GM20431 (cell line): Measurements from ENCODE around the gene ZFP69.

Source experiments
- in situ Hi-C: fragments of 300-500 bp; cut with MseI, MboI; formaldehyde crosslinking; loops from one replicate; pipeline ENCODE4 v1.15.0; 2020; ENCODE audit warnings: low sequenced_read_pairs; ENCODE audit not compliant: unreplicated experiment

Gene ZFP69

DNA sequence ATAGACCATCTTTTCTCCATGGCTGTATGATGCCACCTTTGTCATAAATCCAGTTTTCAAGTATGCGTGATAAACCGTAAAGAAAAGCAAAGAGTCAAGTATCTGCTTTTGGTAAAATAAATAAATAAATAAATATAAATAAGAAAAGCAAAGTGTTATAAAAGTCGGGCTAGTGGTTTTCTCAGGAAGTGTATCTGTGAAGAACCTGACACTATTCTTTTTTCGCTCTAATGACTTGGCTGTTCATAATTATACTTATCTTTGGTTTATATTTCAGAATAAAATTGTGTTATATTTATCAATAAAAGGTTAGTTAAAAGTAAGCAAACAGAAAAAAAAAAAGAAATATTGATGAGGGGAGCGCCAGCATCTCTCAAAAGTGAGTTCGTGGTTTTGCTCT lies 30.9 kb downstream of the ZFP69 start:
- in situ Hi-C loops, result no loop called here

DNA sequence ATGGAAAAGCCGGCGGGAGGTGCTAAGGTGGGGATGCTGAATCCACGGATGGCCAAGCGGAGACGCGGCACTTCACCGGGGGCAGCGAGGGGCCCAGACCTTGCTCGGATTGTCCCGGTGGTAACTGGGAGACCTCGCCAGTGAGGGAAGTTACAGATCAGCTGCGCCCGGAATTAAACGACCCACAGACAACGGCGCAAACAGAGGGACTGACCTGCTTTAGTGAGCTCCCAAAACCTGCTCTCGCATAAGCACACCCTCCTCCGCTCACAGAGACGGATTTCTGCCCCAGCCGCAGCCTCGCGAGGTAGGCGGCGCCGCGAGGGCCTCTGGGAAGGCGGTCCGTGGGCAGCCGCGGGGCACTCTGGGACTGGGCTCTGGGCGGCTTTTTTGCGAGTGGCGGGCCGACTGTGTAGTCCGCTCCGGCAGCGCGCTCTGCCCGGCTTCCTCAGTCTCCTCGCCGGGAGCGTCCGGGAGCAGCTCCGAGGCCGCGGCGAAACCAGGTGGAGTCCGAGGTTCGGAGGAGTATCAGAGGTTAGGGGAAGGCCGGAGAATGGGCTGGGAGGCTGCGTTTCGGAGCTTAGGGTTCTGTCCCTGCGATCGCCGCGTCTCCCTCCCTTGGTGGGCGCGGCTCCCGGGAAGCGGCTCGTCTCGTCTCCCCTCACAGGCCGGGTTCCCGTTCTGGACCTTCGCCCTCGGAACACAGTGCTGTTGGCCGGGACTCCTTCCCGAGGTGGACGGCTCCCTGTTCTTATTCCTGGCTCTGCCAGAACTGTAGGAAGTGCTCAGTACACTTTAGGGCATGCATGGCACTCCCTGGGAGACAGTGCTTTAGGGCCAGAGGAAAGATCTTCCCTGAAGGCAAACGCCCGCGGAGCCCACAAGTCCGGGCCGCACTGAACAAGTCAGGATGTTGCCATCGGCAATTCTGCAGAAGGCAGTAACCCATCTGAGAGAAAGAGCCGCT lies 31.6 kb downstream of the ZFP69 start, which contains the start of gene EXO5:
Gene EXO5, plus strand, starts transcription at position 393 of the 967 bp plus-strand sequence. CDS start 5,778 bp downstream, outside the sequence.
- in situ Hi-C loops, result no loop called here

DNA sequence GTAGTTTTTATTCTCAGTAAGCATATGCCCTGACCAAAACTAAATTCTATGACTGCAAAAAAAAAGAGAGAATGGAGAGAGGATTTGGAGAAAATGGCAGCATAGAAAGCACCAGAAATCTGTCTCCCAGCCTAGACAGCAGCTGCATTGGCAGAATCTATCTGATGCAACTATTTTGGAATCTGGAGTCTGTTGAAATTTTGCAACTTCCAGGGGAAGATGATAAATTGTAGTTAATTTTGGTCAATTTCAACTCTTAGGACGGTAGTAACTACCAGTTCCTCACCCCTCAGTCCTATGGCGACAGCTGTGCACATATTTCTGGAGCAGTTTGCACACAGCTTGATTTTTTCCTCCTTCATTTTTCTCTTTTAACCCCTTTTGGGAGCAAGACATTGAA lies 42.4 kb downstream of the ZFP69 start:
- in situ Hi-C loops, result no loop called here

DNA sequence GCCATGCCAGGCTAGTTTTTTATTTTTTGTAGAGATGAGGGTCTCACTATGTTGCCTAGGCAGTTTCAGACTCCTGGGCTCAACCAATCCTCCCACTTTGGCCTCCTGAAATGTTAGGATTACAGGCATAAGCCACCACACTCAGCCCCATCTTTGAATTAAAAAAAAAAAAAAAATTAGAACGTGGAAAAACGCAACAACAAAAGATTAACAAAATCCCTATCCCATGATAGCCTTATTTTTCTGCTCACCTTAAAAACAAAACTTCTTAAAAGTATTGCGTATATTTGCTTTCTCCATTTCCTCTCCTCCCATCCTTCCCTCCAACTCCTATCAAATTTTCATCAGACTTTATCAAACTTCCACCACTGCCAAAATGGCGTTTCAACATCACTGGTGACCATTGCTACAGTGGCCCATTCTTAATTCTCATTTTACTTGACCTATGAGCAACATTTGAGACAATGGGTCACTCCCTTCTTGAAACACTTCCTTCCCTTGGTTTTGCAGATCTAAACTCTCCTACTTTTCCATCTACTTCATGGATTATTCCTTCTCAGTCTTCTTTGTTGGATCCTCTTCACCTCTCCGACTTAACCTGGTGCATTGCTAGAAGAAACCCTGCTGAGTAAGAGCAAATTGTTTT lies 53.8 kb downstream of the ZFP69 start:
- in situ Hi-C loops, result no loop called here

DNA sequence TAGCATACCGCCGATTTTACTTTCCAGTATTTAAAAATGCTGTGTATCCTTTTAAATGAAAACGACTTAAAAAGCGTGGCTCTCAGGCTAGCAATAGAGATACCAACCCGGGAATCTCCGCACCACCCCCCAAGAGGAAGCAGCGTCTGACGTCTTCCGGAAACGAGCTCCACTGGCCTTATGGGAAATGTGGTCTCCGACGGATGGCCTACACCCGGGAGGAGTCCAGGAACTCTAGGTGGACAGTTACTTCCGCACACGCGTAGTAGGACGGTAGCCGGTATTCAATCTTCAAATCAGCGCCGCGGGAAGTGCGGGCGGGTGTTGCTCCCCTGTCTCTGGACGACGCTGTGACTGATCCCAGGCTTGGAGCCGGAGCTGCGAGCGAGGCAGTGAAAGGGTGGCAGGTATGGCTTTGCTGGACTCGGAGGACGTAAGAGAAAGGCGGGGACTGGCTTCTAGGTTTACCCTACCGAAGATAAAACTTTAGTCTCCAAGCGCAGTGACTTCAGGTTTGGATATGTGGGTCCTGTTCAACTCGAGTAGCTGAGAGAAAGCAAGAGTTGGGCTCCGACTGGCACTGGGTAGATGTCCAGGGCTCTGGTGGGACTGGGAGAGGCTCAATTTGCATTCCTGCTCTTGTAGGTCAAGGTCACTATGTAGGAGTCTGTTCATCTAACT lies 54.4 kb downstream of the ZFP69 start, which contains the start of gene ZNF684:
Gene ZNF684, plus strand, starts transcription at position 257 of the 681 bp plus-strand sequence. CDS start 1,530 bp downstream, outside the sequence.
- in situ Hi-C loops, result no loop called here

DNA sequence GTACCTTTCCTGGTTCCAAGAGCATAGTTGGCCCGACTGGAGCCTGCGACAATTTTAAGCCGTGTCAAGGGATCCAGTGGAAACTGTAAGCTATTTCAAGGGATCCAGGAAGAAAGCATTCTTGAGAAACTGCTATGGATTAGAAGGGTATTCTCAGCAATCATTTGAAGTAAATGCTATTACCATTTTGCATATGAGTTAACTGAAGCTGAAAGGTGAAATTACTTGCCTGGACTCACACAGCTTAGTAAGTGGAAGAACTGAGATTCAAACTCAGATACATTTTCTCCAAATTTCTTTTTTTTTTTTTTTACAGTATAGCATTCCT lies 54.9 kb downstream of the ZFP69 start:
- in situ Hi-C loops, result no loop called here

DNA sequence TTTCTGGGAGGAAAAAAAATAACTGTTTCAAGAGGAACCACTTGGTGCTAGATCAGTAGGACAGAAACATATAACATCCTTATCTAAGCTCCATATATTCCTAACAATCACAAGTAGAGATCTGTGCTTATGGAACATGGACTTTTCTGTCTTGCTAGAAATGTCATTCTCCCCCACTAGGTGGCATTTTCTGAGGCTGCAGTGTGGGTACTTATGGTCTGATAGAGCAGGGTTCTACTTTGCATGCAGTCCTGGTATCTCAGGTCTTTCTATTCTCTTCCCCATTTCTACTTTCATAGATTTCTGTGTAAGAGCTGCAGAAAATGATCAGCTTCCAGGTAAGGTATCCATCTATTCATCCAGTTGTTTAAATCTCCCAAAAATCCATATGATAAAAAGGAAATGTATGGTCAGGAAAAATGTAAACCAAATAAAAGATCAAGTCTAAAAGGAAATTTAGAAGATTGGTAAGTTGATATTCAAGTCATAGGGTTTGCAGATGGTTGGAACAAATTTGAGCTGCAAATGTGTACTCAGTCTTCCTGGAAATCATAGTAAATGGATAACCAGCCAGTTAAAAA lies 55.8 kb downstream of the ZFP69 start:
- in situ Hi-C loops, result no loop called here

DNA sequence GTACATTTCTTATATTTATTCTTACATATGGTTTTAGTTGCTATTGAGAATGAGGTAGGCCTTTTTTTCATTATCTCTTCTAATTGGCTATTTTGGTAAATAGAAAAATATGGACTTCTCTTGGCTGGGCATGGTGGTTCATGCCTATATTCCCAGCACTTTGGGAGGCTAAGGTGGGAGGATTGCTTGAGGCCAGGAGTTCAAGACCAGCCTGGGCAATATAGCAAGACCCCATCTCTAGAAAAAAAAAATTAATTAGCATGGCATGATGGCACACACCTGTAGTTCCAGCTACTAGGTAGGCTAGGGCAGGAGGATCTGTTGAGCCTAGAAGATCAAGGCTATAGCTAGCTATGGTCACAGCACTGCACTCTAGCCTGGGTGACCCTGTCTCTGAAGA lies 57.5 kb downstream of the ZFP69 start:
- in situ Hi-C loops, result no loop called here

DNA sequence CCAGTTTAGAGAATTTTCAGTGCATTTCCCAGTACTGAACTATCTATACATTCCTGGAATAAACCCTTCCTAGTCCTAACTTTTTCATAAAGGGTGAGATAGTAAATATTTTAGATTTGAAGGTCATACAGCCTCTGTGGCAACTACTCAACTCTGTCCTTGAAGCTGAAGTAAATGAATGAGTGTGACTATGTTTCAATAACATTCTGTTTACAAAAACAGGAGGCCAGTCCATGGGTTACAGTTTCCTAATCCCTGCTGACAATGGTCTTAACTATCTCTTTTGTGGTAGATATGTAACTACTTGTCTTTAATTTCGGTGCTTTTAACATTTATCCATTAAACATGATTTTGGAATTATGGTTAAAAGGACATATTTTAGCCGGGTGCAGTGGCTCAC lies 58.6 kb downstream of the ZFP69 start:
- in situ Hi-C loops, result no loop called here

DNA sequence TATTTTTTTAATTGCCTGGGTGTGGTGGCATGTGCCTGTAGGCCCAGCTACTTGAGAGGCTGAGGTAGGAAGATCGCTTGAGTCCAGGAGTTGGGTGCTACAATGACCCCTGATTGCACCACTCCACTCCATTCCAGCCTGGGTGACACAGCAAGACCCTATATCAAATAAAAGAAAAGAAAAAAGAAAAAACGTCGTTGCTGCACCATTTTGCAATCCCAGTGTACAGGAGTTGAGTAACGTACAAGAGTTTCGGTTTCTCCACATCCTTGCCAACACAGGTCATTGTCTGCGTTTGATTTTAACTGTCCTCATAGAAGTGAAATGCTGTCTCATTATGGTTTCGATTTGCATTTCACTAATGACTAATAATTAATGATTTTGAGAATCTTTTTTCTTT lies 62.2 kb downstream of the ZFP69 start:
- in situ Hi-C loops, result no loop called here
